Occipital lobe (tissue), 2 donors: ENCODE measurements around the gene TREM1. TPM values are rescaled to one million over a fixed set of nuclear protein-coding genes. Genes with fewer than 3 reads are reported as not detected.
"Not testable (repeated sequence)": the region's sequence is repeated elsewhere in the genome, so short reads cannot be mapped to it uniquely, and the experiment has no call there.

Experiments
- DNase-seq: peaks from one replicate; lab custom pipeline; 2025; lab: John Stamatoyannopoulos, UW
- total RNA-seq: library from RNA; depleted of rRNA; stranded (reverse); fragments of >200 nt; gene quantifications from one replicate; pipeline ENCODE4 v1.2.3, GENCODE V29; 2014

The TREM1 gene
- total RNA-seq, 1 donor from 2014 or later = not detected

GRCh38 chr6:41258196-41258493 lies 28.3 kb downstream of the TREM1 start:
- no peak for DNase-seq

GRCh38 chr6:41257369-41258195 lies 28.9 kb downstream of the TREM1 start:
- no peak for DNase-seq

GRCh38 chr6:41256383-41256782 lies 30.1 kb downstream of the TREM1 start:
- DNase-seq = no peak

GRCh38 chr6:41255638-41256246 lies 30.7 kb downstream of the TREM1 start:
- no peak for DNase-seq

- no peak for DNase-seq
Measured at GRCh38 chr6:41255110-41255509, 31.4 kb downstream of the TREM1 start.

GRCh38 chr6:41252401-41253169 lies 33.9 kb downstream of the TREM1 start:
- DNase-seq = no peak

DNA sequence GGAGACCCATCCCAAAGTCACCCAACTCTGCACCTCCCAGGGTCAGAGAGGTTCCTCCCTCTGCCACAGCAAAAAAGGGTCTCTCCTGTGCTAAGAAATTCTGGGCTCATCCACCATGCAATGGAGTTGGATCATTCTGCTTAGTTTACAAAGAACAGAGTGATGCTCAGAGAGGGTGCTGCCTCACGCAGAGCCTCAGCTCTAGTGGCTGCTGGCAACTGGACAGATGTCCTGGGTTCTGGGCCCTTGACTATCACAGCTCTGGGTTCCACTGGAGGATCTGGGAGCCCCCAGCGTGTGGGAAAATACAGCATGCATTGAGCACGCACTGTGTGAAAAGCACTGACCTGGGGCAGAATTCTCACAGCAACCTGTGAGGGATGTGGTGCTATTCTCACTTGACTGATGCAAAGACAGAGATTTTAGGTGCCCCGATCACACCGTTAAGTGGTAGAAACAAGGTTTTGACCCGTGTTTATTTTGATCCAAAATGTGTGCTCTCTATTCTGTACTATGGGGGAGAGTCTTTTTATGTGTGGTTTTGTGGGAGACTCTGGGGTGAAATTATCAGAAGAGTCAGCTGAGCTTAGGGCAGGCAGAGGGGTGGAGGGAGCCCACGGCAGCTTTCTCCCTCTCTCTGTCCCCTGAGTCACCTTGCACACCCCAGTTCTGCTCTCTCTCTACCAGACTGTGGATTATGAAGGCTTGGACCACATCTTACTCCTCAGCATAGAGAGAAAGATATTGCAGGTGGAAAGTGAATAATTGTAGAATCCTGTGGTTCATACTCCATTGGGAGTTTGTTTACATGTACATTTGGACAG lies 38.4 kb downstream of the TREM1 start:
- DNase-seq = no peak

DNA sequence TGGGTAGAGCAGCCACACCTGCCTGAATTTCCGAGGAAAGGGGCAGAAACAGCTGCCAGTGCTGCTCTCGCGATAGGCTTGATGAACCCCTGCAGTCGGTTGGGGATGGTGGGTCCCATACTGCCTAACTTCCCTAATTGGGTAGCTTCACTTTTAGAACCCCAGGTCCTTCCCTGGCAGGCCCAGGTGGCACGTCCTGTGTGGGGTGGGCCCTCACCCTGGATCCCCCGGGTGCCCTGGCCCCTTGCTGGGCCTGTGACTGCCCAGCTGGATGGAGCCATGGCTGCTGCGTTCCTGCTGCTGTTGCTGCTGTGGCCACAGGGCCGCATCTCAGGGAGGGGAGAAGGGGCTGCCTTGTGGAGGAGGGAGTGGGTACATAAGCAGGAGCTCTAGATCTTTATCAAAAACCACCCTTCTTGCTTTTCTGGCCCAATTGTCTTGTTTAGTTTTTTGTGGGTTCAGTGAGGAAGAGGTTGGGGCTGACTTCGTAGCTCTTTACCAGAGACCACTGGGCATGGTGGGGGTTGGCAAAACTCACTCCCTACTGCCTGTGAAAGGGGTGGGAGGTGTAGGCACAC lies 39.1 kb downstream of the TREM1 start:
- DNase-seq = no peak

DNA sequence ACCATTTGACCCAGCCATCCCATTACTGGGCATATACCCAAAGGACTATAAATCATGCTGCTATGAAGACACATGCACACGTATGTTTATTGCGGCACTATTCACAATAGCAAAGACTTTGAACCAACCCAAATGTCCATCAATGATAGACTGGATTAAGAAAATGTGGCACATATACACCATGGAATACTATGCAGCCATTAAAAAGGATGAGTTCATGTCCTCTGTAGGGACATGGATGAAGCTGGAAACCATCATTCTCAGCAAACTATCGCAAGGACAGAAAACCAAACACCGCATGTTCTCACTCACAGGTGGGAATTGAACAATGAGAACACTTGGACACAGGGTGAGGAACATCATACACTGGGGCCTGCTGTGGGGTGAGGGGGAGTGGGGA lies 40.0 kb downstream of the TREM1 start:
- DNase-seq = not testable (repeated sequence)

DNA sequence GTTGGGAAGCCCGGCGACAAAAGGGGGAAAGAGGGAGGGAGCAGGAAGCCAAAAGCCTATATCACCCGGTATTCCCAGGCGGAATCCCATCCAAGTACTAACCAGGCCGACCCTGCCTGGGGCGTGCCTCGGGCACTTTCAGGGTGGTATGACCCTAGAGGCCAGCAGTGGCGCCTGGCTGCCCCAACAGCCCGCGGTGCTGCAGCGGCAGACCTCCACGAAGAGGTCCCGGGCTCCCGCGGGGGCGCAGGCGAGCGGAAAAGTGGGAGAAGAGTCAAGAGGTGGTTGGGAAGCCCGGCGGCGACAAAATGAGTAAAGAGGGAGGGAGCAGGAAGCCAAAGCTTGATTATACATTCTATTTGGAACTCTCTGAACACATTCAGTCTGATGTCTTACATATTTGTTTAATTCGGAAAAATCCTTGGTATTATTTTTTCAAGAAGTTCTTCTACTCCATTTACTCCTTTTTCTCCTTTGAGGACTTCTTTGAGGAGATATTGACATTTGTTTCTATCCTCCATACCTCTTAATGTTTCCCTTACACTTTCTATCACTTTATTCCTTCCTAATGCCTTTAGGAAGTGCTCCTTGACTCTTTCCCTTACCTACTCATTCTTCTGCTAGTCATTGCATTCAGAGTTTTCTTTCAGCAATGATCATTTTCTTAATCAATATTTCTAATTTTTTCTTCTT lies 46.9 kb downstream of the TREM1 start:
- no peak for DNase-seq

- DNase-seq = no peak
Measured at GRCh38 chr6:41237128-41237527, 49.4 kb downstream of the TREM1 start.

DNA sequence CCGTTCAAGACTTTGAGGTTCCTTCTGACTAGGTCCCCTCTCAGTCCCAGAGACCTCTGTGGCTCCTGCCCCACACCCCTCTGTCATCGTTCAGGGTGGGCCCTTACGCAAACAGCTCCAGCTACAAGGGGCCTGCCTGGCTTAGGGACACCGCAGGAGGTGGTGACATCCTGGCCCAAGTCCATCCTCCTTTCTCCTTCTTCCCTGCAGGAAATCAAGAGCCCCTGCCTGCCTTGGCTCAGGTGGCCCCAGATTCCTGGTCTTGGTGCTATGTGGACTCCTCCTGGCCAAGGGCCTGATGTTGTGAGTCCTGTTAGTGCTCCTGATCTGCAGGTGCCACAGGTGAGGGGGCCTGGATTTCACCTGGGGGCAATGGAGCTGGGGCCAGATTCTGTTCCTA lies 50.2 kb downstream of the TREM1 start:
- DNase-seq = no peak

GRCh38 chr6:41232667-41233066 lies 53.8 kb downstream of the TREM1 start:
- DNase-seq = no peak

GRCh38 chr6:41231246-41231645 lies 55.2 kb downstream of the TREM1 start:
- DNase-seq = no peak

DNA sequence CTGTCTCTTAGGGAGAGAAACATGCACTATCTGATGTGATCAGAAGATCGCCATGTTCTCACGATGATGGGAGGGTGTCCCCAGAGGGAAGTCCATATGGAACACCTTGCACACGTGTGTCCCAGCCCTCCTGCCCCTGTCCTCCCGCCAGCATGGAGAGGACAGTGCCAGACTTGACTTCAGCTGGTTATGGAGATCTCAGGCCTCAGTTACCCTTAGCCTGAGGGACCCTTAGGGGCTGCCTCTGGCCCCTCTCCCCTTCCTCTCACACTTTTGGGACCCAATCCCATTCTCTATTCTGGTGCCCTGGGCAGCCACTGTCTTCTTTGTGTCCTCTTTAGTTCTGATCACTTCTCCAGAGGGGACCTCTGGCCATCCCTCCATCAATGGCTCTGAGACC lies 56.8 kb downstream of the TREM1 start:
- no peak for DNase-seq

- no peak for DNase-seq
Measured at GRCh38 chr6:41228616-41229015, 57.9 kb downstream of the TREM1 start.

- no peak for DNase-seq
Measured at GRCh38 chr6:41228096-41228495, 58.4 kb downstream of the TREM1 start, which contains the start of gene TREML4. Gene TREML4 (plus strand): TSS chr6:41228349. CDS start chr6:41228428, 79 bp downstream.

DNA sequence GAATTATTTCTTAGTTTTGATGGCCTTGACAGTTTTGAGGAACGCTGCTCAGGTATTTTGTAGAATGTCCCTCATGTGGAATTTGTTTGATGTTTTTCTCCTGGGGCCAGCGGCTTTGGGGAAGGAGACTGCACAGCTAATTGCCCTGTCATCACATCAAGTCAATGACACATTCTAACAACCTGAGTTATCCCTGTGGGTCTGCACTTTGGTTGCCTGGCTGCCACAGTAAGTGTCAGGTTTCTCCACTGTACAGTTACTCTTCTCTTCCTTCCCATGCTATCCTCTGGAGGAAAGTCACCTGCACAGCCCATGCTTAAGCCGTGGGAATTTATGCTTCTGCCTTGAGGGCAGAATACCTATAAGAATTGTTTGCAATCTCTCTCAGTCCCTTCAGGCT lies 59.7 kb downstream of the TREM1 start:
- no peak for DNase-seq

GRCh38 chr6:41224800-41225199 lies 61.7 kb downstream of the TREM1 start:
- no peak for DNase-seq
